Measurements from ENCODE around the gene SHISA5.
A peak's percentile ranks its signal among the peaks of the same experiment; 100 is the strongest.
"Not testable (repeated sequence)": the region's sequence is repeated elsewhere in the genome, so short reads cannot be mapped to it uniquely, and the experiment has no call there.

Gene SHISA5

DNA sequence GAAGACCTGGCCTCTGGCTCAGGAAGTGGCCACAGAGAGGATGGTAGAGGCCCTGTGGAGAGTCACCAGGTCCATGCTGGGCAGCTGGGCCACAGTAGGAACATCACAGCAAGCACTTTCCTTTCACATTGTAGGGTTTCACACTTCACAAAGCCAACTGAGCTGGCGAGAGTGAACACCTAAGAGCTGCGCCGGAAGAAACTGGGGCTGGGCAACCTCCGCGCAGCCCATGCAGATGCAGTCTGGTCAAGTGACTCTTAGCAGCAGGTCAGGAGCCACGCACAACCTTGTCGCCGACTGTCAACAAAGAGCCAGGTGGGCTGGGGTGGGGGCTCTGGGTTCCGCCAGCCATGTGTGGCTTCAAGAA lies 15.3 kb upstream of the SHISA5 start:
- DNase-seq (ENCODE audit: low spot score) = no peak

- no peak for DNase-seq (ENCODE audit: low spot score)
These were observed 14.8 kb upstream of the SHISA5 start for GRCh38 chr3:48518638-48519276.

DNA sequence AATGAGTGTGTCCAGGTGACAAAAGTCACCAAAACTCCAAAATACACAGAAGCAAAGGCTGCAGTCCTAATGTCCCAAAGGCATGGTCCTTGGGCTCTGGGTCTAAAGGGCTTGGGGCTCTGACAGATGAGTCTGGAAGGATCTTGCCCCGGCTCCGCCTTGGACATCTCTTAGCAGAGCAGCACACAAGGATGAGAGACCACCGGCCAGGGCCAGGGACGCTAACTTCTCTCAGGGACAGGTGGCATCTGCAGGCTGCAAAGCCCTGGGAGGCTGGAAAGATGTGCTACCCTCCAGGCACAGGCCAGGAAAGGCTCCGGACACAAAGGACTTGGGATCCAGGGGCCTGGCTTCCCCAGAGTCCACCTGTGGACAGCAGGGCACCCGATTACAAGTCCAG lies 14.1 kb upstream of the SHISA5 start:
- no peak for DNase-seq (ENCODE audit: low spot score)

- no peak for DNase-seq (ENCODE audit: low spot score)
These were observed 12.6 kb upstream of the SHISA5 start for GRCh38 chr3:48516571-48516970.

DNA sequence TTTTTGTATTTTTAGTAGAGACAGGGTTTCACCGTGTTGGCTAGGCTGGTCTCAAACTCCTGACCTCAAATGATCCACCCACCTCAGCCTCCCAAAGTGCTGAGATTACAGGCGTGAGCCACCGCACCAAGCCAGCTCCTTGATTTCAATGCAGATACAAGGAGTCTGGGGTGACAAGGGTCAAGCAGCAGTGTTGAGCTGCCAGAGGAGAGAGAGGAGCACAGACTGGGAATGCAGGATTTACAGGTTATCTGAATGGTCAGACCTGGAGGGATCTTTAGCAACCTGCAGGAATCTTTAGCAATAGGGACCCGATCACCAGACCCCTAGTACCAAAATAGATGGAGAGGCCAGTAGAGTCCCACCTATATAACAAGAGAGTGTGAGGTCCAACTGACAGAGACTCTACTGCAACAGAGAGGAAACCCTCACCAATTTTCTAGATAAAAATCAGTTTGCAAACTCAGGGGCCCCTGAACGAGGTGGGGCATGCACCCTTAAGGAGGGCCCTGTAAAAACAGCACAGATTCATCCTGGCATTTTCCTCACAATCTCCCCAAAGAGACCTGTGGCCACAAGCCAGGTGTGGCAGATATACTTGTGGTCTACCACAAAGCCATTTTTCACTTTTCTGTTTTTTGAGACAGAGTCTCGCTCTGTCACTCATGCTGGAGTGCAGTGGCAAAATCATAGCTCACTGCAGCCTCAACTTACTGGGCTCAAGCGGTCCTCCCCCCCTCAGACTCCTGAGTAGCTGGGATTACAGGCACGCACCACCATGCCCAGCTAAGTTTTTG lies 10.7 kb upstream of the SHISA5 start:
- DNase-seq (ENCODE audit: low spot score) = no peak

GRCh38 chr3:48511551-48511950 lies 7.6 kb upstream of the SHISA5 start:
- no peak for DNase-seq (ENCODE audit: low spot score)

DNA sequence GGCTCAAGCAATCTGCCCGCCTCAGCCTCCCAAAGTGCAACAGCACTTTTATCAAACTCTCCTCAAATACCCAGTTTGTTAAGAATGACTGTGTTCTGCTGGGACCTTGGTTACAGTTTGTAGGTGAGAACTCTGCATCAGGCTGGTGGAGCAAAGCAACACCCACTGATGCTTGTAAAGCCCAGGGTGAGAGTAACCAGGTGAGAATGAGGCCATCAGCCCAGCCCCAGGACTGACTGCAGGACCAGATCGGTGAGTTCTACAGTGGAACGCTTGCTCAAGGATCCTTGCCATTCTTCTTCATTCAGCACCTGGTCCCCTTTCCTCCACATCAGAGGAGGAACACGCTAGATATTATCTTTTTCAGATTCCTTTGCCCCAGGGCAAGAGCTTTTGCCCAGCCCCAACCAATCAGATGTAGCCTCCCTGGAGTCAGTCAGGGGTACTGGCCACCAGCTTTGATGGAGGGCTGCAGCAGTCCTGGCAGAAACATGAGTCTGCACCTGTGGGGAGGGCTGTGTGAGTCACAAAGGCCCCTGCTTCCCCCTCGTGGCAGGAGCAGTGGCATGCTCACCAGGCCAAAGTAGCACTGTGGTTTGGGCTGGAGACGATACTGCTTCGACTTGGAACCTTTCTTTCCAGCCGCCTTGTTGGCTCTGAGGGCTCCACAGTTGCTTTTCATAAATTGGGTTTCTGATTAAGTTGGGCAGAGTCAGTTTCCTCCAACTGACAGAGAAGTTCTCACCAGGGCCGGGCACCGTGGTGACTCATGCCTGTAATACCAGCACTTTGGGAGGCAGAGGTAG lies 3.5 kb upstream of the SHISA5 start:
- peak; percentile 40 for DNase-seq (ENCODE audit: low spot score)

GRCh38 chr3:48505968-48506504 lies 2.1 kb upstream of the SHISA5 start:
- DNase-seq (ENCODE audit: low spot score) = no peak

- DNase-seq (ENCODE audit: low spot score) = no peak
These were observed 1.2 kb upstream of the SHISA5 start for GRCh38 chr3:48505146-48505545.

GRCh38 chr3:48503401-48504050 lies 448 bp downstream of the SHISA5 start:
- no peak for DNase-seq (ENCODE audit: low spot score)

DNA sequence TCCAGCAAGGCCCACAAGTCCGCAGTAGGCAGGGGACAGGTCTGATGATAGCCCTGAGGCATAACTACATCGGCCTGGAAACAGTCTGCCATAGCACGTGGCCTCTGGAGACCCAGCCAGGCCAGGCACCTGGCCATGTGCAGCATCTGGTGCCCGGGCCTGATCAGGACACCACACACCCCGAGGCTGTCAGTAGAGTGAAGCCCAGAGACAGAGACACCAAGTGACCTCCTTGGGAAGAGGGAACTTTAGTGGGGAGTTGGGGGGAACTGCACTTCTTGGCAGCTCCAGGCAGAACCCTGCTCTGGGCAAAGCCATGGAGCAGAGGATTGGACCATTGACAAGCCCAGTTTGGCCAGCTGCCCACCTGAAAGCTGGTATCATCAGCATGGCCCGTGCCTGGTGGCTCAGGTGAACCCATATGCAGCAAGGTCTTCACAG lies 1.2 kb downstream of the SHISA5 start:
- no peak for DNase-seq (ENCODE audit: low spot score)

DNA sequence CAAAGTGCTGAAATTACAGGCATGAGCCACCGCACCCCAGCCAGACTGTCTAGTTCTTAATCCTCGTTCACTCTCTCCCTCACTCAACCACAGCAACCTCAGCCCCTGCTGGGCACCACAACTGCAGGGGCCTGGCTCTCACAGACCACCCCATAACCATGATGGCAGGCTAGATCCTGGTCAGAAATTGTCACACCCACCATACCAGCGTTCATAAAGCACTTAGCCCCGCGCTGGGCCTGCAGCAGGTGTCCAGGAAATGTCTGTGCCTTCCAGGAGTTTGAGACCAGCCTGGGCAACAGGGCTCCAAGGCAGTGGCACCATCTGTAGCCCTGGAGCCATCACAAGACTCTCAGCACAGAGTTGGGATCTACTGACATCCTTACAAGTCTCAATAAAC lies 1.9 kb downstream of the SHISA5 start:
- no peak for DNase-seq (ENCODE audit: low spot score)

DNA sequence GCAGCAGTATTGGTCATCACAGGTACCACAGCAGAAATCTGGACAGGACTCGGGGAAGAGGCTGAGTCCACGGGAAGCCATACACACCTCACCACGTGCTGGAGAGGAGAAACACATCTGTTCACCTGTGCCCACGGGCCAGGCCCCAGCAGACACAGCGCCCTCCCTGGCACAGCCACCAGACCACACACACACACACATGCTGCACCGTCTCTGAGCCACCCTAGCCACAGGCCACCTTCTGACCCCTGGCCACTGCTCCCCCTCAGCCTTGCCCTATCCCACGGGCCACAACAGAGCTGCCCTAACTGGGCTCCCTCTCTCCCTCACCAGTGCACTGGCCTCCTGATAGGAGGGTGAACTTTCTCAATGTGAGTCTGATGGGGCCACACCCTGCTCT lies 2.8 kb downstream of the SHISA5 start:
- no peak for DNase-seq (ENCODE audit: low spot score)

- DNase-seq (ENCODE audit: low spot score) = no peak
These were observed 3.3 kb downstream of the SHISA5 start for GRCh38 chr3:48500656-48501055.

DNA sequence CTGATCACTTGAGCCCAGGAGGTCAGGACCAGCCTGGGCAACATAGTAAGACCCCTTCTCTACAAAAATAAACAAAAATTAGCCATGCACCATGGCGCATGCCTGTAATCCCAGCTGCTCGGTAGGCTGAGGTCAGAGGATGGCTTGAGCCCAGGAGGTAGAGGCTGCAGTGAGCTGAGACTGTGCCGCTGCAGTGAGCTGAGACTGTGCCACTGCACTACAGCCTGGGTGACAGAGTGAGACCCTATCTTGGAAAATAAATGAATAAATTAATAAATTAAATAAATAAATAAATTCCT lies 10.8 kb downstream of the SHISA5 start:
- no peak for DNase-seq (ENCODE audit: low spot score)

- no peak for DNase-seq (ENCODE audit: low spot score)
These were observed 11.3 kb downstream of the SHISA5 start for GRCh38 chr3:48492461-48493202.

DNA sequence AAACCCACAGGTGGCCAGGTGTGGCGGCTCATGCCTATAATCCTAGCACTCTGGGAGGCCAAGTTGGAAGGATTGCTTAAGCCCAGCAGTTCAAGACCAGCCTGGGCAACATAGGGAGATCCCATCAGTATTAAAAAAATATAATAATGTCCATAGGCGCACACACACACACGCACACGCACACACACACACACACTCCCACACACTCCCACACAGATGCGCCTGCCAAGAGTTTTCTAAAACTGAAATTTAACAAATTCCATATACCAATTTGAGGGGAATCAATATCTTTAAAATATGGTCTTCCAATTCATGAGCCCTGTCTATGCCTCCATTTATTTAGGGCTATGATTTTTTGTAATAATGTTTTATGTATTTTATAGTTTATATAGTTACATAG lies 17.0 kb downstream of the SHISA5 start:
- DNase-seq (ENCODE audit: low spot score) = no peak

- DNase-seq (ENCODE audit: low spot score) = not testable (repeated sequence)
These were observed 21.2 kb downstream of the SHISA5 start for GRCh38 chr3:48482822-48483221.

GRCh38 chr3:48480891-48481290 lies 23.1 kb downstream of the SHISA5 start:
- not testable (repeated sequence) for DNase-seq (ENCODE audit: low spot score)

DNA sequence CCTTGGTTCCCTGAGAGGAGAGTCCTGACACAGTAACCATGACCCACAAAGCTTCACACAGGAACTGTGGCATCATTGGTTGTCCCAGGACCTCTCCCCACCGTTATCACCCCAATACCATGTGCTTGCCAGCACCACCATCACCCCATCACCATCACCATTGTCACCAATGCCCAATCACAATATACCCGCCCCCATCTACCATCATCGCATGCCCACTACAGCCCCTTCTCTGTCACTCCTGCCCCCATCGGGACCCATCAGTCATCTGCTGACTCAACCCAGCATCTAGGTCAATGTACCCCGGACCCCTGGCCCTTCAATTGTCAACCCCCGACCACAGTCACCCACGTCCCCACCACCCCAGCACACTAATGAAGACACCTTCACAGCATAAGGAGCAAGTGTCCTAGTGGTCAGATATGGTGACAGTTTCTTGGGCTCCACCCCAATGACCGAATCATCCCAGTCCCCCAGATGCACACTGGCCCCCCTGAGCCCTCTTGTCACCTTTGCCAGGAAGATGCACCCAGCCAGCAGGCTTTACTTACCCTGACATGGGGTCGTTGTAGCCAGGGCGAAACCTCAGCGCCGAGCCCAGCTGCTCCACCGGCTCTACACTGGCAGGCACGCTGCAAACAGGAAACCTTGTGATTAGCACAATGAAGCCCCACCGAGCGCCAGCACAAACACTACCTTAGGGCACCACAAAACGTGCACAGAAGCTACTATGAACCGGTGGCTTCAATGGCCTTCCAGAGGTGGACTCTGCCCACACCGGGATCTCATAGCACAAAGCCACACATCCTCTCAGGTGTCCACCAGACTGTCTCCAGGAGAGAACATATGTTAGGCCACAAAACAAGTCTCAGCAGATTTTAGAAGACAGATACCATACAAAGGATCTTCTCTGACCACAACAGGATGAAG lies 25.1 kb downstream of the SHISA5 start:
- no peak for DNase-seq (ENCODE audit: low spot score)
